Gastroesophageal sphincter (tissue), 3 donors: ENCODE measurements around the gene NUP62.
"Not testable (repeated sequence)": the region's sequence is repeated elsewhere in the genome, so short reads cannot be mapped to it uniquely, and the experiment has no call there.

Experiments used
- POLR2A ChIP-seq, 2 donors: fragments of 450-650 bp; IDR thresholded peaks; one replicate each; pipeline ENCODE4 v1.6.1; 2017; ENCODE audit warnings: antibody characterized with exemption in 2 of 2, mild to moderate bottlenecking in 2 of 2, moderate library complexity in 1 of 2
- POLR2AphosphoS5 ChIP-seq: sonication (generic); formaldehyde crosslinking; IDR thresholded peaks from one replicate; pipeline ENCODE4 v1.6.1; 2017; ENCODE audit warnings: antibody characterized with exemption
- TF ChIP-seq, protein P1 (sequence below), 4 experiments: fragments of 200-600 bp in 2 of 4; fragments of 450-650 bp in 2 of 4; sonication (generic) in 1 of 4; IDR thresholded peaks; one replicate each; pipeline ENCODE4 v1.5.1; 2017 to 2019; ENCODE audit warnings: antibody characterized with exemption in 4 of 4, mild to moderate bottlenecking in 2 of 4, moderate library complexity in 2 of 4

DNA sequence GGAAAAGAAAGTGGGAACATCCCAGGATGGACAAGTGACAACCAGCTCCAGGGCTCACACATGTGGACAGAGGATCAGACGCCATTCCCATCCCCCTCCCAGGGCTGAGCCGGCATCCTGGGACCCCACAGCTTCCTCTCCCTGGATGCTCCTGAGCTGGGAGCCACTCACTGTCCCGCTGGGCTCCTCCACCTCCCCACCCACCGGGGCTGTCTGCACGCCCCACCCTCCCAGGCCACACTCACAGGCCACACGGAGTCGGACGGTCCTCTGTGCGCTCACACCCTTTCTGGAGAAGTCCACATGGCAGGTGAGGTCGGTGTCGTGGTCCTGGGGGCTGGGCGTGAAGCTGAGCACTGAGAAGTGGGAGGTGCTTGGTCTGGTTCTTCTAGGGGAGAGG is 30.6 kb upstream of the NUP62 start:
- TF ChIP-seq, protein P1, sequence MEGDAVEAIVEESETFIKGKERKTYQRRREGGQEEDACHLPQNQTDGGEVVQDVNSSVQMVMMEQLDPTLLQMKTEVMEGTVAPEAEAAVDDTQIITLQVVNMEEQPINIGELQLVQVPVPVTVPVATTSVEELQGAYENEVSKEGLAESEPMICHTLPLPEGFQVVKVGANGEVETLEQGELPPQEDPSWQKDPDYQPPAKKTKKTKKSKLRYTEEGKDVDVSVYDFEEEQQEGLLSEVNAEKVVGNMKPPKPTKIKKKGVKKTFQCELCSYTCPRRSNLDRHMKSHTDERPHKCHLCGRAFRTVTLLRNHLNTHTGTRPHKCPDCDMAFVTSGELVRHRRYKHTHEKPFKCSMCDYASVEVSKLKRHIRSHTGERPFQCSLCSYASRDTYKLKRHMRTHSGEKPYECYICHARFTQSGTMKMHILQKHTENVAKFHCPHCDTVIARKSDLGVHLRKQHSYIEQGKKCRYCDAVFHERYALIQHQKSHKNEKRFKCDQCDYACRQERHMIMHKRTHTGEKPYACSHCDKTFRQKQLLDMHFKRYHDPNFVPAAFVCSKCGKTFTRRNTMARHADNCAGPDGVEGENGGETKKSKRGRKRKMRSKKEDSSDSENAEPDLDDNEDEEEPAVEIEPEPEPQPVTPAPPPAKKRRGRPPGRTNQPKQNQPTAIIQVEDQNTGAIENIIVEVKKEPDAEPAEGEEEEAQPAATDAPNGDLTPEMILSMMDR (IDR thresholded peaks at IDR 0.05) = not testable (repeated sequence)
- TF ChIP-seq POLR2A (IDR thresholded peaks at IDR 0.05); POLR2AphosphoS5: not testable (repeated sequence)
